ENCODE data around the gene KIAA1755.

GRCh38 chr20:38278763-38279162, 18.2 kb upstream of the KIAA1755 start:
- TF ChIP-seq, protein P1, sequence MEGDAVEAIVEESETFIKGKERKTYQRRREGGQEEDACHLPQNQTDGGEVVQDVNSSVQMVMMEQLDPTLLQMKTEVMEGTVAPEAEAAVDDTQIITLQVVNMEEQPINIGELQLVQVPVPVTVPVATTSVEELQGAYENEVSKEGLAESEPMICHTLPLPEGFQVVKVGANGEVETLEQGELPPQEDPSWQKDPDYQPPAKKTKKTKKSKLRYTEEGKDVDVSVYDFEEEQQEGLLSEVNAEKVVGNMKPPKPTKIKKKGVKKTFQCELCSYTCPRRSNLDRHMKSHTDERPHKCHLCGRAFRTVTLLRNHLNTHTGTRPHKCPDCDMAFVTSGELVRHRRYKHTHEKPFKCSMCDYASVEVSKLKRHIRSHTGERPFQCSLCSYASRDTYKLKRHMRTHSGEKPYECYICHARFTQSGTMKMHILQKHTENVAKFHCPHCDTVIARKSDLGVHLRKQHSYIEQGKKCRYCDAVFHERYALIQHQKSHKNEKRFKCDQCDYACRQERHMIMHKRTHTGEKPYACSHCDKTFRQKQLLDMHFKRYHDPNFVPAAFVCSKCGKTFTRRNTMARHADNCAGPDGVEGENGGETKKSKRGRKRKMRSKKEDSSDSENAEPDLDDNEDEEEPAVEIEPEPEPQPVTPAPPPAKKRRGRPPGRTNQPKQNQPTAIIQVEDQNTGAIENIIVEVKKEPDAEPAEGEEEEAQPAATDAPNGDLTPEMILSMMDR (IDR thresholded peaks at IDR 0.05), result no peak
- TF ChIP-seq ZFX (IDR thresholded peaks at IDR 0.05; ENCODE audit: borderline replicate concordance), result no peak
